ENCODE data around the gene MRRF.

GRCh38 chr9:122377241-122378164, 112.8 kb downstream of the MRRF start:
- TF ChIP-seq CTCF (IDR thresholded peaks at IDR 0.05) (no peak), POLR2AphosphoS5 (IDR thresholded peaks at IDR 0.05) (no peak), EP300 (IDR thresholded peaks at IDR 0.05) (no peak)

Data from stomach (tissue), 4 donors.